HEK293T (cell line): Measurements from ENCODE around the gene SLC4A8.

ENCODE experiments used
- BHLHE40 ChIP-seq: fragments of 450-650 bp; IDR thresholded peaks from 2 replicates; pipeline ENCODE4 v1.6.1; 2016; ENCODE audit warnings: mild to moderate bottlenecking, moderate library complexity, borderline replicate concordance
- ELF4 ChIP-seq: fragments of 450-650 bp; IDR thresholded peaks from 2 replicates; pipeline ENCODE4 v1.6.1; 2017; ENCODE audit warnings: antibody characterized with exemption
- FOXK2 ChIP-seq: fragments of 450-650 bp; IDR thresholded peaks from 2 replicates; pipeline ENCODE4 v1.6.1; 2016; ENCODE audit warnings: mild to moderate bottlenecking
- FOXM1 ChIP-seq: fragments of 450-650 bp; IDR thresholded peaks from 2 replicates; pipeline ENCODE4 v1.6.1; 2017; ENCODE audit warnings: mild to moderate bottlenecking, borderline replicate concordance
- HDGF ChIP-seq: fragments of 450-650 bp; IDR thresholded peaks from 2 replicates; pipeline ENCODE4 v1.6.1; 2017; ENCODE audit warnings: antibody characterized with exemption, borderline replicate concordance
- L3MBTL2 ChIP-seq: fragments of 450-650 bp; conservative IDR thresholded peaks from 2 replicates; pipeline ENCODE4 v1.6.1; 2016; ENCODE audit warnings: mild to moderate bottlenecking
- LEF1 ChIP-seq: fragments of 450-650 bp; IDR thresholded peaks from 2 replicates; pipeline ENCODE4 v1.6.1; 2017; ENCODE audit warnings: mild to moderate bottlenecking, borderline replicate concordance
- NFRKB ChIP-seq: fragments of 450-650 bp; IDR thresholded peaks from 2 replicates; pipeline ENCODE4 v1.6.1; 2016; ENCODE audit warnings: mild to moderate bottlenecking, moderate library complexity
- SP1 ChIP-seq: fragments of 450-650 bp; IDR thresholded peaks from 2 replicates; pipeline ENCODE4 v1.6.1; 2017
- SUZ12 ChIP-seq: fragments of 450-650 bp; IDR thresholded peaks from 2 replicates; pipeline ENCODE4 v1.6.1; 2016; ENCODE audit warnings: mild to moderate bottlenecking
- ZNF384 ChIP-seq: fragments of 450-650 bp; IDR thresholded peaks from 2 replicates; pipeline ENCODE4 v1.6.1; 2016

GRCh38 chr12:51390457-51390856, 34.2 kb upstream of the SLC4A8 start:
- TF ChIP-seq SP1 = no peak
- TF ChIP-seq FOXM1 = no peak
- no peak for TF ChIP-seq ELF4
- no peak for TF ChIP-seq HDGF
- no peak for TF ChIP-seq NFRKB
- TF ChIP-seq L3MBTL2 = no peak
- TF ChIP-seq BHLHE40 = no peak
- no peak for TF ChIP-seq FOXK2
- no peak for TF ChIP-seq LEF1
- no peak for TF ChIP-seq SUZ12
- TF ChIP-seq ZNF384 = no peak
